K562 (cell line): Measurements from ENCODE around the gene HOXD1. TPM values are rescaled to one million over a fixed set of nuclear protein-coding genes. Genes with fewer than 3 reads are reported as not detected.

Experiments used
- ATAC-seq: fragments of 200-7000 bp; cut with Tn5 transposase; 3 replicates; pipeline ENCODE4 v1.9.1; 2020; ENCODE audit warnings: moderate library complexity
- BruUV-seq: library from RNA; stranded (reverse); fragments of 400-500 nt; replicated peaks from 2 replicates; lab custom pipeline; 2021; lab: Mats Ljungman, UMichigan
- CTCF ChIA-PET: fragments of 300-600 bp; formaldehyde crosslinking; extraction: SDS; loops from one replicate; lab custom pipeline; 2021; ENCODE audit warnings: low intra/inter-chr PET ratio; lab: Yijun Ruan, JAX
- POLR2A ChIA-PET: fragments of 300-600, 350-650 bp; sonication (Branson Sonifier 250); formaldehyde crosslinking; extraction: SDS; loops from one replicate; lab custom pipeline; 2021; ENCODE audit warnings: antibody characterized with exemption, inconsistent platforms; lab: Yijun Ruan, JAX
- DNase-seq, 4 experiments: peaks; one replicate each; pipeline versions ENCODE4 v3.0.0 to v3.0.0-alpha.2; 2011 to 2018; ENCODE audit warnings: low spot score in 3 of 4, mixed read lengths in 3 of 4; ENCODE audit errors: extremely low read depth in 1 of 4
- FAIRE-seq: peaks from 2 replicates; lab custom pipeline; 2011; peaks lifted over from hg19 to GRCh38; lab: Jason Lieb, UNC
- H2AFZ ChIP-seq: 2 replicates; pipeline ENCODE4 v1.6.0; 2011; ENCODE audit warnings: low read depth, low read length, control low read depth, inconsistent platforms
- H3K27ac ChIP-seq: fragments of 200-600 bp; 3 replicates; pipeline ENCODE4 v1.8.0; 2011; ENCODE audit warnings: low read depth, mild to moderate bottlenecking, control low read depth, inconsistent platforms, low read length, moderate library complexity, mixed read lengths; ENCODE audit errors: extremely low read depth
- H3K27me3 ChIP-seq, 2 experiments: fragments of 300-600 bp in 1 of 2; 2 replicates in 1 of 2; 3 replicates in 1 of 2; pipeline versions ENCODE4 v1.6.0 to v1.8.0; 2011; ENCODE audit warnings: inconsistent platforms in 2 of 2, low read length in 2 of 2, mild to moderate bottlenecking in 1 of 2, mixed read lengths in 1 of 2, moderate library complexity in 1 of 2; ENCODE audit not compliant: control insufficient read depth in 2 of 2, insufficient read depth in 2 of 2
- H3K36me3 ChIP-seq: fragments of 300-600 bp; 3 replicates; pipeline ENCODE4 v1.8.0; 2011; ENCODE audit warnings: mild to moderate bottlenecking, low read length, inconsistent platforms; ENCODE audit not compliant: control insufficient read depth, insufficient read depth
- H3K4me1 ChIP-seq, 2 experiments: fragments of 200-600 bp in 1 of 2; replicated peaks in 1 of 2; 2 replicates in 1 of 2; 3 replicates in 1 of 2; pipeline versions ENCODE4 v1.5.1 to v1.8.0; 2011; ENCODE audit warnings: inconsistent platforms in 2 of 2, low read length in 2 of 2, mild to moderate bottlenecking in 1 of 2, mixed read lengths in 1 of 2, moderate library complexity in 1 of 2; ENCODE audit not compliant: control insufficient read depth in 2 of 2, insufficient read depth in 2 of 2
- H3K4me2 ChIP-seq: 2 replicates; pipeline ENCODE4 v1.6.1; 2011; ENCODE audit warnings: low read length, control low read depth, inconsistent platforms, mixed read lengths; ENCODE audit not compliant: insufficient read depth
- H3K4me3 ChIP-seq: fragments of 200-600 bp; sonication (generic), shearing (Covaris generic); 2 replicates; pipeline ENCODE4 v1.5.1; 2016; ENCODE audit warnings: control low read depth, inconsistent platforms
- H3K79me2 ChIP-seq: fragments of 200-600 bp; 3 replicates; pipeline ENCODE4 v1.8.0; 2011; ENCODE audit warnings: low read length, inconsistent platforms; ENCODE audit not compliant: control insufficient read depth, insufficient read depth
- H3K9ac ChIP-seq, 2 experiments: 2 replicates each; pipeline versions ENCODE4 v1.6.0 to v1.6.1; 2011; ENCODE audit warnings: low read depth in 2 of 2, low read length in 2 of 2, control low read depth in 1 of 2, inconsistent platforms in 1 of 2, mild to moderate bottlenecking in 1 of 2, mixed read lengths in 1 of 2; ENCODE audit not compliant: insufficient read depth in 1 of 2
- H3K9me1 ChIP-seq: one replicate; pipeline ENCODE4 v1.6.0; 2011; ENCODE audit warnings: inconsistent platforms, mild to moderate bottlenecking, low read length, moderate library complexity; ENCODE audit not compliant: control insufficient read depth, insufficient read depth
- H3K9me3 ChIP-seq: replicated peaks from 2 replicates; pipeline ENCODE4 v1.5.1; 2011; ENCODE audit warnings: low read depth, low read length, inconsistent platforms; ENCODE audit not compliant: control insufficient read depth, insufficient read depth
- H4K20me1 ChIP-seq: replicated peaks from 2 replicates; pipeline ENCODE4 v1.6.1; 2011; ENCODE audit warnings: low read length, inconsistent platforms, mixed read lengths; ENCODE audit not compliant: control insufficient read depth, insufficient read depth
- CHCHD3 ChIP-seq: fragments of 250-450 bp; sonication (Bioruptor Pico); IDR thresholded peaks from 2 replicates; pipeline ENCODE4 v2.1.2; 2022; ENCODE audit warnings: mild to moderate bottlenecking
- CREM ChIP-seq: IDR thresholded peaks from 2 replicates; pipeline ENCODE4 v1.6.1; 2014; ENCODE audit warnings: antibody characterized with exemption, low read depth
- NEUROD1 ChIP-seq: fragments of 150-350 bp; IDR thresholded peaks from 2 replicates; pipeline ENCODE4 v1.6.1; 2014; ENCODE audit warnings: borderline replicate concordance, low read length, low read depth; ENCODE audit not compliant: partially characterized antibody
- PCBP1 ChIP-seq: fragments of 200-400 bp; formaldehyde crosslinking; IDR thresholded peaks from 2 replicates; pipeline ENCODE4 v1.6.1; 2018; ENCODE audit warnings: mild to moderate bottlenecking, low read depth, low read length; ENCODE audit not compliant: poor library complexity, severe bottlenecking
- SAFB ChIP-seq: fragments of 200-400 bp; formaldehyde crosslinking; IDR thresholded peaks from 2 replicates; pipeline ENCODE4 v1.6.1; 2017; ENCODE audit warnings: low read depth, low read length, borderline replicate concordance
- ZFX ChIP-seq: sonication (generic); formaldehyde crosslinking; IDR thresholded peaks from 2 replicates; pipeline ENCODE4 v1.8.0; 2022; ENCODE audit warnings: mild to moderate bottlenecking, missing genetic modification reagents, moderate library complexity
- ZNF12 ChIP-seq: sonication (generic); formaldehyde crosslinking; IDR thresholded peaks from 2 replicates; pipeline ENCODE4 v1.4.0; 2020; ENCODE audit warnings: mild to moderate bottlenecking, missing genetic modification reagents
- ZNF23 ChIP-seq: fragments of 250-450 bp; sonication (Bioruptor Pico); IDR thresholded peaks from 2 replicates; pipeline ENCODE4 v1.4.0; 2020; ENCODE audit warnings: mild to moderate bottlenecking
- whole genome bisulfite sequencing: fragments of 100-300 bp; shearing (Covaris generic); methylation state at CpG from one replicate; pipeline ENCODE4 v1.1.6; 2016; ENCODE audit warnings: low coverage, mixed read lengths; ENCODE audit not compliant: insufficient coverage; ENCODE audit errors: missing lambda C conversion rate; 5-methylcytosine and 5-hydroxymethylcytosine counted together
- in situ Hi-C: fragments of 300-500 bp; cut with MboI; formaldehyde crosslinking; loops from 4 replicates; pipeline ENCODE4 v1.15.0; 2018; ENCODE audit warnings: inconsistent platforms, mixed read lengths
- intact Hi-C: fragments of 100-400 bp; cut with micrococcal nuclease; formaldehyde crosslinking; loops from 2 replicates; pipeline ENCODE4 v1.14.2; 2022
- polyA plus RNA-seq, 8 experiments: library from polyadenylated mRNA; depleted of rRNA in 4 of 8; stranded (reverse) in 5 of 8; unstranded in 3 of 8; fragments of >200 nt; fragmentation: Nextera tagmentation in 2 of 8; fragmentation: Illumina TruSeq in 1 of 8; extraction: Ambion mirVana in 2 of 8; extraction: Trizol in 1 of 8; gene quantifications; 2 replicates each; pipeline versions ENCODE4 v1.2.1 to v1.2.3, GENCODE V29; 2011 to 2014; ENCODE audit warnings: inconsistent platforms in 1 of 8, missing spikeins in 1 of 8
- total RNA-seq, 7 experiments: library from RNA; depleted of rRNA in 6 of 7; stranded (reverse); fragments of >200 nt in 6 of 7; fragmentation: Illumina TruSeq in 2 of 7; extraction: Trizol in 2 of 7; gene quantifications; 2 replicates each; pipeline versions ENCODE4 v1.2.1 to v1.2.3, GENCODE V29; 2011 to 2021; ENCODE audit warnings: low replicate concordance in 1 of 7
- TF ChIP-seq, protein P1 (sequence below): sonication (generic); formaldehyde crosslinking; IDR thresholded peaks from 2 replicates; pipeline ENCODE4 v1.8.1; 2023; ENCODE audit warnings: mild to moderate bottlenecking, missing genetic modification reagents, moderate library complexity
- TF ChIP-seq, protein P2 (sequence below): fragments of 450-650 bp; formaldehyde crosslinking; conservative IDR thresholded peaks from 2 replicates; pipeline ENCODE4 v1.4.0; 2022; ENCODE audit warnings: mild to moderate bottlenecking, missing genetic modification characterization

Gene HOXD1
- total and polyA plus RNA-seq, 9 of the 15 experiments (the other 6 are each of a cell fraction or from before 2014, with no cell fraction given): not detected

DNA sequence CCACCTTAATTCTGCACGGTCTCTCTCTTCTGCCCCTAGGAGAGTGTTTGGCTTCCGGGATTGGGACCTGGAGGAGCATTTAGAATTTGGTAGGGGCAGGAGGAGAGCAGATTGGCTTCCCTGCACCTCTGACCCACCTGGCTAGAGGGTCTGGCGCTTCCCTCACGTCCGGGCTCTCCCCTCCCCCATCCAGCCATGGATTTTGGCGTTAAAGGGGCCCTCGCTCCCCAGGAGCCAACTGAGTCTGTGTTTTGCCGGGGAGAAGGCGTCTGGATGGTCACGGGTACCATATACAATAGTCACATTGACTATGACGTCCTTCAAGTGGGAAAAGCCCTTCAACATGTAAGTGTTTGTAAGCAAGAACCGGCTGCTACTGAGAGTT, 24.8 kb upstream of the HOXD1 start (continued):
- TF ChIP-seq SAFB: no peak
- no peak for TF ChIP-seq ZFX (CRISPR knock-in tag)
- TF ChIP-seq ZNF23 (CRISPR knock-in tag): no peak

DNA sequence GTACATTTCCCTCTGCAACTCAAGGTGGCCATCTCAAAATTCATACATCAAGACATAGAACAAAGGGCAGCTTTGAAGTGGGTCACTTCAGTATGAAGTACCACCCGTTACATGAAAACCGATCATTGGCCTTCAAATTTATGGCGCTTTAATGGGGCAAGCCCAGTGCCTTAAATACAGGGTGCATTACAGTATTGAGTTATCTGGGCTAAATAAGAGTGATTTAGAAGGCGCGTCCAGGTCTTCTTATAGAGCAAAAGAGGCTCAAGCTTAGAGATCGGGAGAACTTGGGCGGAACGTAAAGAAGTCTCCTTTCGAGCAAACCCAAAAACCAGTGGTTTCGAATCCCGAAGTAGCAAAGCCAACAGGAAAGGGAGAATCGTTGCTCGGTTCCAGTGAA, 24.3 kb upstream of the HOXD1 start:
- ATAC-seq (no peak), DNase-seq (no peak)
- Histone ChIP-seq H3K79me2 (no peaks in the 10 kb centered on the region), H3K9me1 (no peaks in the 10 kb centered on the region), H3K4me2 (no peak overlapping the region), H3K4me1 (peaks cover 0 to 26% of the 10 kb centered on the region in 2 experiments; a peak in 3 of 5 replicates), H2AFZ (no peak overlapping the region), H3K27ac (no peak overlapping the region), H4K20me1 (peaks cover 8% of the 10 kb centered on the region)
- ChIA-PET POLR2A (interaction anchor here (0.6 kb wide), 1 partner anchor 341 kb away, joined by 4 read pairs; no protein-coding TSS in a partner anchor), CTCF (no interaction called here)
- TF ChIP-seq CREM (no peak), ZNF12 (CRISPR knock-in tag) (no peak), PCBP1 (no peak), NEUROD1 (no peak), CHCHD3 (CRISPR knock-in tag) (no peak)
- TF ChIP-seq, protein P1, sequence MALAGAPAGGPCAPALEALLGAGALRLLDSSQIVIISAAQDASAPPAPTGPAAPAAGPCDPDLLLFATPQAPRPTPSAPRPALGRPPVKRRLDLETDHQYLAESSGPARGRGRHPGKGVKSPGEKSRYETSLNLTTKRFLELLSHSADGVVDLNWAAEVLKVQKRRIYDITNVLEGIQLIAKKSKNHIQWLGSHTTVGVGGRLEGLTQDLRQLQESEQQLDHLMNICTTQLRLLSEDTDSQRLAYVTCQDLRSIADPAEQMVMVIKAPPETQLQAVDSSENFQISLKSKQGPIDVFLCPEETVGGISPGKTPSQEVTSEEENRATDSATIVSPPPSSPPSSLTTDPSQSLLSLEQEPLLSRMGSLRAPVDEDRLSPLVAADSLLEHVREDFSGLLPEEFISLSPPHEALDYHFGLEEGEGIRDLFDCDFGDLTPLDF (CRISPR knock-in tag): no peak
- TF ChIP-seq, protein P2, sequence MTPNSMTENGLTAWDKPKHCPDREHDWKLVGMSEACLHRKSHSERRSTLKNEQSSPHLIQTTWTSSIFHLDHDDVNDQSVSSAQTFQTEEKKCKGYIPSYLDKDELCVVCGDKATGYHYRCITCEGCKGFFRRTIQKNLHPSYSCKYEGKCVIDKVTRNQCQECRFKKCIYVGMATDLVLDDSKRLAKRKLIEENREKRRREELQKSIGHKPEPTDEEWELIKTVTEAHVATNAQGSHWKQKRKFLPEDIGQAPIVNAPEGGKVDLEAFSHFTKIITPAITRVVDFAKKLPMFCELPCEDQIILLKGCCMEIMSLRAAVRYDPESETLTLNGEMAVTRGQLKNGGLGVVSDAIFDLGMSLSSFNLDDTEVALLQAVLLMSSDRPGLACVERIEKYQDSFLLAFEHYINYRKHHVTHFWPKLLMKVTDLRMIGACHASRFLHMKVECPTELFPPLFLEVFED (CRISPR knock-in tag): no peak
- TF ChIP-seq, all 486 proteins: peak for 0
- no peak for FAIRE-seq
- WGBS: 3% methylated on average over 13 of the region's 13 CpGs
- no TSS peak for BruUV-seq
- in situ Hi-C loops: no loop called here
- no peaks in the 10 kb centered on the region for H3K9me3 ChIP-seq
- no peaks in the 10 kb centered on the region for H3K36me3 ChIP-seq
- no peak overlapping the region for H3K9ac ChIP-seq
- peaks cover 64 to 65% of the 10 kb centered on the region in 2 experiments for H3K27me3 ChIP-seq
- no peak overlapping the region for H3K4me3 ChIP-seq
- intact Hi-C loops: no loop called here
